Prostate gland (tissue), 2 donors: Measurements from ENCODE around the gene LCN1.

Experiments
- POLR2A ChIP-seq: fragments of 450-650 bp; IDR thresholded peaks from one replicate; pipeline ENCODE4 v1.6.1; 2016; ENCODE audit warnings: antibody characterized with exemption, mild to moderate bottlenecking
- TF ChIP-seq, protein P1 (sequence below), 4 experiments: fragments of 200-600 bp in 2 of 4; fragments of 450-650 bp in 2 of 4; sonication (generic) in 2 of 4; IDR thresholded peaks; 1 replicate in 3 of 4; 2 replicates in 1 of 4; pipeline ENCODE4 v1.5.1; 2016 to 2019; ENCODE audit warnings: antibody characterized with exemption in 4 of 4, mild to moderate bottlenecking in 2 of 4, moderate library complexity in 2 of 4

- TF ChIP-seq, protein P1, sequence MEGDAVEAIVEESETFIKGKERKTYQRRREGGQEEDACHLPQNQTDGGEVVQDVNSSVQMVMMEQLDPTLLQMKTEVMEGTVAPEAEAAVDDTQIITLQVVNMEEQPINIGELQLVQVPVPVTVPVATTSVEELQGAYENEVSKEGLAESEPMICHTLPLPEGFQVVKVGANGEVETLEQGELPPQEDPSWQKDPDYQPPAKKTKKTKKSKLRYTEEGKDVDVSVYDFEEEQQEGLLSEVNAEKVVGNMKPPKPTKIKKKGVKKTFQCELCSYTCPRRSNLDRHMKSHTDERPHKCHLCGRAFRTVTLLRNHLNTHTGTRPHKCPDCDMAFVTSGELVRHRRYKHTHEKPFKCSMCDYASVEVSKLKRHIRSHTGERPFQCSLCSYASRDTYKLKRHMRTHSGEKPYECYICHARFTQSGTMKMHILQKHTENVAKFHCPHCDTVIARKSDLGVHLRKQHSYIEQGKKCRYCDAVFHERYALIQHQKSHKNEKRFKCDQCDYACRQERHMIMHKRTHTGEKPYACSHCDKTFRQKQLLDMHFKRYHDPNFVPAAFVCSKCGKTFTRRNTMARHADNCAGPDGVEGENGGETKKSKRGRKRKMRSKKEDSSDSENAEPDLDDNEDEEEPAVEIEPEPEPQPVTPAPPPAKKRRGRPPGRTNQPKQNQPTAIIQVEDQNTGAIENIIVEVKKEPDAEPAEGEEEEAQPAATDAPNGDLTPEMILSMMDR (IDR thresholded peaks at IDR 0.05) = no peak
- TF ChIP-seq POLR2A = no peak
Observed at GRCh38 chr9:135526089-135526729, 5.0 kb downstream of the LCN1 start.
